CD4-positive, alpha-beta T cell (primary cell): Measurements from ENCODE around the gene NEURL2. TPM values are rescaled to one million over a fixed set of nuclear protein-coding genes. Genes with fewer than 3 reads are reported as not detected.

ENCODE experiments used
- ATAC-seq: fragments of 200-7000 bp; cut with Tn5 transposase; one replicate; pipeline ENCODE4 v1.10.0; 2022; ENCODE audit warnings: mild to moderate bottlenecking; ENCODE audit not compliant: poor library complexity
- CTCF ChIA-PET: fragments of 350-600 bp; sonication (Branson Sonifier 250); formaldehyde crosslinking; loops from one replicate; lab custom pipeline; 2021; ENCODE audit warnings: antibody characterized with exemption, inconsistent platforms; lab: Charles Lee
- POLR2A ChIA-PET: fragments of 350-600 bp; sonication (Branson Sonifier 250); formaldehyde crosslinking; loops from one replicate; lab custom pipeline; 2021; ENCODE audit warnings: antibody characterized with exemption, inconsistent platforms; lab: Charles Lee
- DNase-seq, 14 experiments: peaks; one replicate each; pipeline ENCODE4 v3.0.0-alpha.2; 2013 to 2020; ENCODE audit warnings: mixed read lengths in 2 of 14
- H3K27ac ChIP-seq, 2 donors: one replicate each; pipeline versions ENCODE4 v1.5.1 to v1.7.0; 2013; ENCODE audit warnings: low read length in 2 of 2, low read depth in 1 of 2, mild to moderate bottlenecking in 1 of 2
- H3K27me3 ChIP-seq, 2 experiments: 1 replicate in 1 of 2; 2 replicates in 1 of 2; pipeline versions ENCODE4 v1.6.1 to v1.7.0; 2013; ENCODE audit warnings: low read length in 2 of 2, control low read depth in 1 of 2, mild to moderate bottlenecking in 1 of 2, moderate library complexity in 1 of 2; ENCODE audit not compliant: insufficient read depth in 2 of 2, control insufficient read depth in 1 of 2
- H3K36me3 ChIP-seq: one replicate; pipeline ENCODE4 v1.6.1; 2013; ENCODE audit warnings: low read length, control low read depth; ENCODE audit not compliant: insufficient read depth
- H3K4me1 ChIP-seq: one replicate; pipeline ENCODE4 v1.6.1; 2013; ENCODE audit warnings: low read length, control low read depth; ENCODE audit not compliant: insufficient read depth
- H3K4me3 ChIP-seq: one replicate; pipeline ENCODE4 v1.5.1; 2013; ENCODE audit warnings: mild to moderate bottlenecking, low read length, moderate library complexity
- H3K9me3 ChIP-seq, 2 experiments: 1 replicate in 1 of 2; 2 replicates in 1 of 2; pipeline versions ENCODE4 v1.6.1 to v1.7.0; 2013; ENCODE audit warnings: low read length in 2 of 2, mild to moderate bottlenecking in 2 of 2, control low read depth in 1 of 2, moderate library complexity in 1 of 2; ENCODE audit not compliant: control insufficient read depth in 1 of 2, insufficient read depth in 1 of 2
- H3K27ac Mint-ChIP-seq: one replicate; pipeline ENCODE4 v1.8.0; 2020; ENCODE audit warnings: mixed read lengths
- H3K27me3 Mint-ChIP-seq: one replicate; pipeline ENCODE4 v1.8.0; 2021; ENCODE audit warnings: mixed read lengths
- H3K36me3 Mint-ChIP-seq: one replicate; pipeline ENCODE4 v1.8.0; 2021; ENCODE audit warnings: low read depth, mixed read lengths
- H3K4me1 Mint-ChIP-seq: one replicate; pipeline ENCODE4 v1.8.0; 2021; ENCODE audit warnings: low read depth, mixed read lengths
- H3K4me3 Mint-ChIP-seq: one replicate; pipeline ENCODE4 v1.8.0; 2020; ENCODE audit warnings: mild to moderate bottlenecking, mixed read lengths
- H3K9me3 Mint-ChIP-seq: one replicate; pipeline ENCODE4 v1.8.0; 2020; ENCODE audit warnings: mixed read lengths
- CTCF ChIP-seq: fragments of 200-600 bp; IDR thresholded peaks from one replicate; pipeline ENCODE4 v1.8.0; 2022; ENCODE audit warnings: antibody characterized with exemption, mild to moderate bottlenecking
- intact Hi-C, 2 experiments: fragments of 100-400 bp; cut with DNase I in 1 of 2; cut with micrococcal nuclease in 1 of 2; formaldehyde crosslinking; loops; one replicate each; pipeline versions ENCODE4 v1.15.1 to v1.9.0; 2023 to 2025; cut with DNase I, micrococcal nuclease
- total RNA-seq, 174 experiments: library from RNA in 2 of 174; stranded (reverse) in 2 of 174; gene quantifications; one replicate each; pipeline ENCODE4 v1.2.3 and lab custom pipeline; 2021 to 2026

Gene NEURL2
- total RNA-seq, 2 experiments from 2014 or later = 1.5 to 2.5 TPM

- peaks cover 52% of the 10 kb centered on the region for H3K4me1 Mint-ChIP-seq
- no peaks in the 10 kb centered on the region for H3K9me3 Mint-ChIP-seq
- ATAC-seq (peak; percentile 8), DNase-seq (peak in 4 of 14 experiments; percentile 5 to 48 (median 18))
- Histone ChIP-seq H3K4me1 (peaks cover 40% of the 10 kb centered on the region), H3K36me3 (peaks cover 20% of the 10 kb centered on the region), H3K9me3 (no peaks in the 10 kb centered on the region), H3K4me3 (peak overlapping the region; percentile 100), H3K27me3 (no peaks in the 10 kb centered on the region), H3K27ac (peak overlapping the region; percentile 88 to 94)
- ChIA-PET POLR2A (interaction anchor here (0.8 to 4.4 kb wide), 7 partner anchors 23 to 130 kb away, joined by 3 to 39 read pairs (median 8); partner anchors contain the start of genes CTSA, NEURL2, PCIF1 and UBE2C), CTCF (no interaction called here)
- H3K36me3 Mint-ChIP-seq = peaks cover 37% of the 10 kb centered on the region
- H3K27me3 Mint-ChIP-seq = no peaks in the 10 kb centered on the region
- no peak for TF ChIP-seq CTCF
- H3K27ac Mint-ChIP-seq = peak overlapping the region; percentile 98
- H3K4me3 Mint-ChIP-seq = peak overlapping the region; percentile 96
- intact Hi-C loops = loop anchor here (1.0 to 5.0 kb wide), 10 partner anchors 23 to 486 kb away; partner anchors contain the start of genes CTSA (in 2 of the 2), NEURL2 (in 2 of the 2), UBE2C (in 2 of the 2) and ZSWIM1 (in 2 of the 2)
Observed at GRCh38 chr20:45857882-45858216, 33.2 kb downstream of the NEURL2 start.

- TF ChIP-seq CTCF = no peak
- Mint-ChIP-seq H3K4me3 (peak within 1 kb of the TSS; percentile 96), H3K27ac (peak within 1 kb of the TSS; percentile 98), H3K9me3 (no peaks in the 10 kb centered on the region), H3K27me3 (no peaks in the 10 kb centered on the region), H3K36me3 (peaks cover 41% of the 10 kb centered on the region), H3K4me1 (peaks cover 52% of the 10 kb centered on the region)
- intact Hi-C loops = loop anchor here (1.0 to 5.0 kb wide), 9 partner anchors 24 to 485 kb away; partner anchors contain the start of genes CTSA (in 2 of the 2), NEURL2 (in 2 of the 2), UBE2C (in 2 of the 2) and ZSWIM1 (in 2 of the 2)
- Histone ChIP-seq H3K4me1 (peaks cover 40% of the 10 kb centered on the region), H3K9me3 (no peaks in the 10 kb centered on the region), H3K4me3 (peak within 1 kb of the TSS; percentile 100), H3K36me3 (peaks cover 22% of the 10 kb centered on the region), H3K27me3 (no peaks in the 10 kb centered on the region), H3K27ac (peak within 1 kb of the TSS; percentile 88 to 94)
- ChIA-PET POLR2A (interaction anchor here (0.7 to 4.4 kb wide), 12 partner anchors 17 to 130 kb away, joined by 3 to 39 read pairs (median 6); partner anchors contain the start of genes CTSA, NEURL2, PCIF1 and SNX21), CTCF (no interaction called here)
- peak; percentile 80 to 100 (median 90) for DNase-seq
- ATAC-seq = peak; percentile 98
Observed at GRCh38 chr20:45857114-45857881, 33.7 kb downstream of the NEURL2 start, which contains the start of the genes ACOT8 and ZSWIM3. ACOT8 (minus strand) TSS chr20:45857392; CDS start chr20:45857315, 77 bp downstream. ZSWIM3 (plus strand) TSS chr20:45857614; CDS start chr20:45857826, 212 bp downstream.

GRCh38 chr20:45853484-45853883 is 37.5 kb downstream of the NEURL2 start:
- Histone ChIP-seq H3K4me1 (peaks cover 39% of the 10 kb centered on the region), H3K9me3 (no peaks in the 10 kb centered on the region), H3K4me3 (no peak overlapping the region), H3K27me3 (no peaks in the 10 kb centered on the region), H3K27ac (no peak overlapping the region), H3K36me3 (peaks cover 37% of the 10 kb centered on the region)
- no peak for TF ChIP-seq CTCF
- peaks cover 76% of the 10 kb centered on the region for H3K36me3 Mint-ChIP-seq
- H3K9me3 Mint-ChIP-seq = no peaks in the 10 kb centered on the region
- intact Hi-C loops = no loop called here
- ATAC-seq (no peak), DNase-seq (no peak)
- CTCF ChIA-PET = no interaction called here
- no peaks in the 10 kb centered on the region for H3K27me3 Mint-ChIP-seq
- H3K4me1 Mint-ChIP-seq = peaks cover 44% of the 10 kb centered on the region
- no peak overlapping the region for H3K27ac Mint-ChIP-seq
- POLR2A ChIA-PET = interaction anchor here (1.6 kb wide), 1 partner anchor 27 kb away, joined by 7 read pairs; the partner anchor contains the start of gene ZSWIM1
- peak overlapping the region; percentile 48 for H3K4me3 Mint-ChIP-seq
